Heart left ventricle (tissue), 16 donors: ENCODE results near the gene CEBPA. TPM values are rescaled to one million over a fixed set of nuclear protein-coding genes. Genes with fewer than 3 reads are reported as not detected.

ENCODE experiments used
- ATAC-seq, 4 donors: fragments of 200-7000 bp; cut with Tn5 transposase; one replicate each; pipeline ENCODE4 v1.9.1; 2020 to 2022; ENCODE audit warnings: moderate library complexity in 4 of 4, mild to moderate bottlenecking in 3 of 4, moderate number of reproducible peaks in 1 of 4
- DNase-seq, 5 donors: peaks; one replicate each; pipeline ENCODE4 v3.0.0-alpha.2; 2020
- H3K27ac ChIP-seq, 12 donors: fragments of 200-600 bp; sonication (generic) in 4 of 12; one replicate each; pipeline versions ENCODE4 v1.5.0 to v1.8.0; 2016 to 2022; ENCODE audit warnings: mild to moderate bottlenecking in 2 of 12
- H3K27me3 ChIP-seq, 9 donors: fragments of 200-600 bp; sonication (generic) in 2 of 9; one replicate each; pipeline versions ENCODE4 v1.5.1 to v1.8.0; 2016 to 2022; ENCODE audit warnings: mild to moderate bottlenecking in 3 of 9
- H3K36me3 ChIP-seq, 9 donors: fragments of 200-600 bp; sonication (generic) in 2 of 9; one replicate each; pipeline versions ENCODE4 v1.5.0 to v1.8.0; 2018 to 2022; ENCODE audit warnings: mild to moderate bottlenecking in 2 of 9
- H3K4me1 ChIP-seq, 12 donors: fragments of 200-600 bp; sonication (generic) in 4 of 12; one replicate each; pipeline versions ENCODE4 v1.5.0 to v1.8.0; 2016 to 2022; ENCODE audit warnings: mild to moderate bottlenecking in 3 of 12
- H3K4me3 ChIP-seq, 12 donors: fragments of 200-600 bp; sonication (generic) in 4 of 12; one replicate each; pipeline versions ENCODE4 v1.5.0 to v1.8.0; 2017 to 2022; ENCODE audit warnings: mild to moderate bottlenecking in 9 of 12, moderate library complexity in 4 of 12
- H3K9me3 ChIP-seq, 12 donors: fragments of 200-600 bp; sonication (generic) in 4 of 12; one replicate each; pipeline versions ENCODE4 v1.5.0 to v1.8.0; 2016 to 2022; ENCODE audit warnings: mild to moderate bottlenecking in 1 of 12
- CTCF ChIP-seq, 12 donors: fragments of 200-600 bp; sonication (generic) in 4 of 12; IDR thresholded peaks; one replicate each; pipeline versions ENCODE4 v1.5.0 to v1.8.0; 2018 to 2022; ENCODE audit warnings: antibody characterized with exemption in 12 of 12, mild to moderate bottlenecking in 5 of 12
- POLR2A ChIP-seq, 2 donors: fragments of 450-650 bp; IDR thresholded peaks; one replicate each; pipeline ENCODE4 v1.6.1; 2017; ENCODE audit warnings: antibody characterized with exemption in 2 of 2, mild to moderate bottlenecking in 2 of 2, moderate library complexity in 2 of 2
- WGBS, 4 donors: extraction: QIAGEN DNeasy Blood & Tissue Kit in 2 of 4; methylation state at CpG; one replicate each; pipeline versions ENCODE4 v1.1.5 to v1.1.7; 2013 to 2018; 5-methylcytosine and 5-hydroxymethylcytosine counted together
- intact Hi-C, 10 donors: fragments of 100-400 bp; cut with DNase I; formaldehyde crosslinking; loops; one replicate each; pipeline versions ENCODE4 v1.11.1 to v1.14.2; 2022
- polyA plus RNA-seq, 2 donors: library from polyadenylated mRNA; stranded (reverse); fragments of 200-250 nt; gene quantifications; one replicate each; pipeline ENCODE4 v1.2.3, GENCODE V29; 2013
- total RNA-seq, 9 donors: library from RNA; depleted of rRNA in 2 of 9; stranded (reverse); fragments of >200 nt in 2 of 9; fragmentation: NEBNext Ultra II Directional in 3 of 9; extraction: Animal tissue kit (Norgen Biotek cat#: 25700) in 3 of 9; gene quantifications; one replicate each; pipeline versions ENCODE4 v1.1.0 to v1.2.4, GENCODE V29; 2016 to 2023
- donor health status: ischemic (EF 13 %, LVEDD 7.1; RV severe dilation, severe dysfunction).
- donor health status: healthy with polysubstance abuse.
- donor health status: DM: no; HTN: yes; CAD: no.
- donor health status: DM: no; HTN: no; CAD: no.
- donor health status: ischemic (EF 25% LVEDD 6.9; RV normal size, moderate dysfunction).
- donor health status: ischemic (EF 25% LVEDD 5.7; RV mildly dilated, moderate dysfunction).
- donor health status: healthy.
- donor health status: DM: yes; HTN: yes; CAD: no.
- donor health status: ischemic (EF 35%, LVEDD 5.7; RV mildly dilated, moderate dysfunction).
- donor health status: nonischemic (EF 11% LVEDD 7.7; RV severe dilation, severe dysfunction).
- donor health status: DM: yes; HTN: yes; CAD: no.
- donor health status: PGD.
- donor health status: ischemic (EF 29% LVEDD 5.4; RV normal size, mild dysfunction).
- donor health status: nonischemic (EF 23%, LVEDD 6.1; RV moderate dilation, normal function).

CEBPA gene
- total and polyA plus RNA-seq, 11 donors, result 0.69 to 40.1 (median 2.5) TPM

GRCh38 chr19:33275933-33276619, 26.3 kb downstream of the CEBPA start:
- TF ChIP-seq CTCF (IDR thresholded peaks at IDR 0.05), result no peak
- no peak for TF ChIP-seq POLR2A (IDR thresholded peaks at IDR 0.05)
- intact Hi-C loops, result no loop called here
- 90 to 94% (median 91%) methylated on average over 13 to 19 of the region's 19 CpGs for WGBS, 4 donors
- Histone ChIP-seq H3K36me3 (no peaks in the 10 kb centered on the region), H3K9me3 (no peaks in the 10 kb centered on the region), H3K4me3 (no peak overlapping the region), H3K27me3 (peaks cover 0 to 4% (median 0%) of the 10 kb centered on the region in 9 donors), H3K27ac (no peak overlapping the region), H3K4me1 (peaks cover 0 to 53% (median 0%) of the 10 kb centered on the region in 12 donors)
- ATAC-seq (no peak), DNase-seq (no peak)

GRCh38 chr19:33275559-33275932, 26.8 kb downstream of the CEBPA start:
- intact Hi-C loops, result no loop called here
- no peaks in the 10 kb centered on the region for H3K9me3 ChIP-seq
- H3K4me1 ChIP-seq, result peaks cover 0 to 48% (median 0%) of the 10 kb centered on the region in 12 donors
- ATAC-seq, result no peak
- no peak overlapping the region for H3K27ac ChIP-seq
- no peak for DNase-seq
- H3K36me3 ChIP-seq, result no peaks in the 10 kb centered on the region
- peaks cover 0 to under 1% (median 0%) of the 10 kb centered on the region in 9 donors for H3K27me3 ChIP-seq
- H3K4me3 ChIP-seq, result no peak overlapping the region
- TF ChIP-seq CTCF (IDR thresholded peaks at IDR 0.05) (no peak), POLR2A (IDR thresholded peaks at IDR 0.05) (no peak)
- WGBS, 4 donors, result 80 to 96% (median 91%) methylated on average over 2 to 5 of the region's 5 CpGs

GRCh38 chr19:33274663-33275558, 27.4 kb downstream of the CEBPA start:
- ATAC-seq, result no peak
- Histone ChIP-seq H3K4me3 (no peak overlapping the region), H3K27ac (peak overlapping the region in 1 of 12 donors; percentile 69), H3K36me3 (no peaks in the 10 kb centered on the region), H3K4me1 (peaks cover 0 to 44% (median 0%) of the 10 kb centered on the region in 12 donors), H3K9me3 (no peaks in the 10 kb centered on the region), H3K27me3 (peaks cover 0 to 5% (median 0%) of the 10 kb centered on the region in 9 donors)
- intact Hi-C loops, result no loop called here
- peak in 1 of 5 donors; percentile 40 for DNase-seq
- 82 to 86% (median 84%) methylated on average over 15 to 17 of the region's 17 CpGs for WGBS, 4 donors
- TF ChIP-seq CTCF (IDR thresholded peaks at IDR 0.05), result no peak
- TF ChIP-seq POLR2A (IDR thresholded peaks at IDR 0.05), result no peak
